Mammary epithelial cell (primary cell): ENCODE measurements around the gene IGFALS.

Source experiments
- CTCF ChIP-seq, 2 donors: IDR thresholded peaks in 1 of 2; conservative IDR thresholded peaks in 1 of 2; 2 replicates each; pipeline ENCODE4 v1.5.1; 2011 to 2012; ENCODE audit warnings: inconsistent platforms in 2 of 2, low read length in 2 of 2, mild to moderate bottlenecking in 2 of 2, control low read depth in 1 of 2, low read depth in 1 of 2; ENCODE audit not compliant: insufficient read depth in 1 of 2; ENCODE audit errors: extremely low read depth in 1 of 2
- EZH2 ChIP-seq: IDR thresholded peaks from 2 replicates; pipeline ENCODE4 v1.6.1; 2012; ENCODE audit warnings: low read length, inconsistent platforms, borderline replicate concordance

DNA sequence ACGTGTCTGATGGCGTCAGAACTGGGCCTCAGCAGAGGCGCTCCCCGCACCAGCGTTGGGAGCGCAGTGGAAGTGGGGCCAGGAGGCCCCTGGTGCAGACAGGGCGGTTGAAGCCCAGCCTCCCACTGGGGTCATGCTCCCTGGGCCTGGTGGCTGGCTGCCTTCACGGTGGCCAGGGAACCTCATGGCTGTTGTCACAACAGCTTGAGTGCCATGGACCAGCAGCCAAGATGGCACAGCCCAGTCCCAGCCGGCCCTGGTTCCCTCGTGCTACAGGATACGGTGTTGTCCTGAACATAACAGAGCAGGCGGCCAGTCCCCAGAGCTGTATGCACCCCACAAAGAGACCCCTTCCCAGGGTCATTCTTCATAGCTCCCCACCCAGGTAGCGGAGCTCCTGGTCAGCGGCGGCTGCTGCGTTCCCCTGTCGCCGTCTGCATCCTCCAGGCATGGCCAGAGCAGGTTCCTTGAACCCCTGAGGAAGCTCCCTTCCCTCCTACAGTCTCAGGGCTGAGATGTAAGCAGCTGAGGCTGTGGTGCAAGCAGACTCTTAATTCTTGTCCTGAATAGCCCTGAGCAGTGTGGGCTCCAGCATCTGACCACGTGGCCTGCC is 51.8 kb downstream of the IGFALS start:
- TF ChIP-seq CTCF (conservative IDR thresholded peaks at IDR 0.05 in 1 of 2, IDR thresholded peaks at IDR 0.05 in 1 of 2; ENCODE audit: extremely low read depth in 1 of 2, insufficient read depth in 1 of 2, low read depth in 1 of 2, low read length in 2 of 2) (no peak), EZH2 (no peak)
